ENCODE data around the gene RHOBTB1.
"Not testable (repeated sequence)": the region's sequence is repeated elsewhere in the genome, so short reads cannot be mapped to it uniquely, and the experiment has no call there.

RHOBTB1 gene

DNA sequence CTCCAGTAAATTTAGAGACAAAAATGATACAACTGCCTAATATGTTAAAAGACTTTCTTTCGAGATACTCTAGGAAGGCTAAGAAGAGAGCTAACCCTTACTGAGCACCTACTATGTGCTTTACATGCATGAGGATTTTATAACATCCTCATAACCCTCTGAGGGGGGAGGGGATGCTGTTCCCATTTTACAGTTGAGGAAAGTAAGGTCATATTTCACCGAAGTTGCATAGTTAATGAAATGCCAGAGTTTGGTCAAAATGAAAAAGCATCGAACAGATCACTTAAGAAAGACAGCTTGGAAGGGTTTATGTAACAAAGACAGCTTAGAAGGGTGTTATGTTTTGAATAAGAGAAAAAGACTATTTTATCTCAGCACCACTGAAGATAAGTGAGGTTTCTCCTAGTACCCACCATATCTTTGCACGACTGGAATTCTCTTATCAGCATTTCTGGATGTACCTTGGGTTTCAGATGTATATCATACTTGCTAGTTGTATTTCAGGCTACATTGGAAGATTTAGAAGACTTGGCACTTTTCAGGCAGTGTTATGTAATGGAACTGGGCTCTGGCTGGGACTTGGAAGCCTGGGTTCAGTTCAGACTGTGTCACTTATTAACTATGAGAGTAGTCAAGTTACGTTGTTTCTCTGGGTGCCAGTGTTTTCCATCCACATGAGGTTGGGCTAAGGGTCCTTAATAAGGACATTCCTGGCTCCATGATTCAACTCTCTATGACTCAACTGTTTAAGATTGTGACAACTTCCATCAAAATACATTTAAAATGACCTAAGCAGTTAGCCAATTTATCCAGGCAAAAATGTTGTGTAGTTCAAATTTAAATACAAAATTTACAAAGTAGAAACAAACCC is 6.0 kb downstream of the RHOBTB1 start:
- no peak for DNase-seq

DNA sequence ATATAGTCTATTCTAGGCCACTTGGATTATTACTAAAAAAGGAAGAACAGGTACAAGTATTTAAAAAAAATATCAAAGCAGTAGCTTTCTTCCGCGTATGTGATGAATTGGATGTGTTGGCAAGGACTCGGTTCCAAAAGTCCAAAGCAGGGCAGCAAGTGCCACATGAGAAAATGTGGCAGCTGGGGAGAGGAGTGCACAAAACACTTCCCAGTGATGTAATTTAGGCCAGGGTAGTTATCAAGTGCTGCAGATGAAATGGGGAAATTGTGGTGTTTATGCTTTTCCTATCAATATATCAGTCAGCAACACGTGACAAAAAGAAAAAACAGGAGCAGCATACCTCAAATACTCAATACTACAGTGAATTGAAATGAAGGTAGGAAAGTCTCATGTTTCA is 7.0 kb downstream of the RHOBTB1 start:
- DNase-seq = no peak

DNA sequence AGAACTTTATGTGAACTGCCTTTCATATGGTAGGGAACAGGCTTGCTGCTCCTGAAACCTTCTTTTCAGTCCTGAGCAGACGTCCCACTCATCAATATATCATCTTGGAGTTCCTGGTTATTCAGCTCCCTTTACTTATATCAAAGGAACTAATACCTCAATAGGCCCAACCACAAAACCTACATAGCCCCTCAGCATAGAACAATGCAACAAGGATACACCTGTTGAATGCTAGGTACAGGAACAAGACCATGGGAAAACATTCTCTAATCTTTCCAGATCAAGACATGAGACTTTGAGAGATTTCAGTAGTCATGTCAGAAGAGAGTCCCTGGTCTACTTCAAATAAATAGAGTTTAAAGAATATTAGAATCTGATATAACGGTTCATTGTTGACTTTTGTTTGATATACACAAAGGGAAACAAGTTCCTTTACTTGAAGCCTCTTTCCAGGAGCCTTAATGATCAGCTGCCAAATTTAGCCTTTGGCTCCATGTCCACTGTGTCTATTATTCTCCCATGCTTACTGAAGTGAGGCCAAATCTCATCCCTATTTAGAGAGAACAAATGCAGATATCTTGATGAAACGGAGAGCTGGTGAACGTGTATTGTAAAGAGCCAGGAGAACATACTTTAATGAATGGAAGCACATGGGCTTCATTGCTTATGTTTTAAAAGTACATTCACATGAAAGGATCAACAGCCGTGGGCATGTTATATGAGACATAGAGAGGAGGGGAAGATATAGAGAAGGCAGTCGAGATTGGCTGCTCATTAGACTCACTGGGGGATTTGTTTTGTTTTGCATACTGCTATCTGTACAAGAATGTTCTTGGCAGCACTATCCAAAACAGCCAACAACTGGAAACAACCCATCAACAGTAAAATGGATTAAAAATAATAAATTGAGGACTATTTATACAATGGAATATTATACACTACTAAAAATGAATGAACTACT is 9.5 kb downstream of the RHOBTB1 start:
- DNase-seq = no peak

DNA sequence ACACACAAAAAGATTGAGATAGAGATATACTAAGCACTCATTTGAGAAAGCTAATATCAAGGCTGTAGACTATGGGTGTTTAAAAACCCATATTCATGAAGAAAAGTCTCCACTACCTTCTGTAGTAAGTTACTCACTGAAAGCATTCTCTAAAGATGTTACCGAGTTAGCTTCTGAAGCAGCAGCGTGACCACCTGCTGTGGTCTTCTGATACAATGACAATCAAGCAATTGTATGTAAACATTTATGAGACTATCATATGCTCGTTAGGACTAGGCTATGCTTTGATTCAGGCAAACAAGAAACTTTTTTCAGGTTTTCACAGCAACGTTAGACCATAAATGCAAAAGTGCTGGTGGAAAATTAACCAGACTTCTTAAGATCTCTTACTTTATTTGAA is 11.2 kb downstream of the RHOBTB1 start:
- DNase-seq = no peak

DNA sequence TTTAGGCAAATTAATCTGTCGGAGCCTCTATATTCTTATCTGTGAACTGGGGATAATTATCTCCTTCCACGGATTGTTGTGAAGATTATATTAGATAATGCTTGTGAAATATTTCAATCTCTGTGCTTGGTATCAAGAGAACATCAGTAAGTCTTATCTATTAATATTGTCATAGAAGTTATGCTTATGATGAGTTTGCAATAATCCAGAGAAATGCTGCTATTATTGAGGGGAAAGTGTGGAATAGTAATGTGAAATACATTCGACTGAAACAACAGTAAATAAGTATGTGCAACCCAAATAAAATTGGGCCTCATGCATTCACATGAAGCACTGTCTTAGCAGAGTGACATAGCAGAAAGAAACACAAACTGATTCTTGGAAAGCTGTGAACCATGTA is 13.7 kb downstream of the RHOBTB1 start:
- DNase-seq = no peak

DNA sequence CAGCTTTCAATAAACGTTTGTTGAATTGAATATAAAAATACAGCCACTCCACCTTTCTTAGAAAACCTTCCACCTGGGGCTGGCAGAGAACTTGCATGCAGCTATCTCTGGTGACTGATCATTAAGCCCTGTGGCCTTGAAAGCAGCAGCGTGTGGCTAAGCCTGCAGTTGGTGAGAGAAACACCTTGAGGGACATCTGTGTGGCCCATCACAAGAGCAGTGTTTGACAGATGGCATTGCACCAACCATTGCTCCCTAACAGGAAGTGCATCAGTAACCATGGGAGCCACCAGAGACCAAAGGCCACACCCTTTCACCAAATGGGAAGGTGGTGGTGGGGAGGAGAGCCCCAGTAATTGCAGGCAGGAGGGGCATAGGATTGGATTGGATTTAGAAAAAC is 22.4 kb downstream of the RHOBTB1 start:
- no peak for DNase-seq

DNA sequence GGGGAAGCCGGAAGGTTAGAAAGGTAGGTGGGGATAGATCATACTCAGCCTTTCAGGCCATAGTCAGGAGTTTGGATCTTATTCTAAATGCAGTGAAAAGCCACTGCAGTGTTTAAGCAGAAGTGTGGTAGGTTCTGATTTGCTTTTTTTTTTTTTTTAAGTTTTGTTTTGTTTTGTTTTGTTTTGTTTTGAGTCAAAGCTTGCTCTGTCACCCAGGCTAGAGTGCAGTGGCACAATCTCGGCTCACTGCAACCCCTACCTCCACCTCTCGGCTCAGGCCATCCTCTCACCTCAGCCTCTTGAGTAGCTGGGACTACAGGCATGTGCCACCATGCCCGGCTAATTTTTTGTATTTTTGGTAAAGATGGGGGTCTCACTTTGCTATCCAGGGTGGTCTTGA is 23.5 kb downstream of the RHOBTB1 start:
- DNase-seq = no peak

DNA sequence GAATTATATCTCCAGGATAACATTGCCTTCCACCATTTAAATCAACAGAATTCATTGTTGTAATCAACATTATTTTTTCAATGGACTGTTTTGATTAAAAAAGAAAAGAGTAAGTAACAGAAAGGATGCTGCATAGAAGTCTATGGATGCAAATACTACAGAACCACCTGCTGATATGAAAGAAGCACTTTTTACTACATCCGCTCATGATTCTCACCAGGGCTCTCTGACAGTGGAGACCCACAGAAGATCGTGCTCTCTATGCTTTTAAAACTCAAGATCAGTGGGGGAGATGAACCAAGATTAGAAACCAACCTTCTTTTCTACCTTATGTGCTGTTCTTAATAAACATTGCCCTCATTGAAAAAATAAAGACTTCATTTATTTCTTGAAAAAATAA is 24.4 kb downstream of the RHOBTB1 start:
- DNase-seq = no peak

DNA sequence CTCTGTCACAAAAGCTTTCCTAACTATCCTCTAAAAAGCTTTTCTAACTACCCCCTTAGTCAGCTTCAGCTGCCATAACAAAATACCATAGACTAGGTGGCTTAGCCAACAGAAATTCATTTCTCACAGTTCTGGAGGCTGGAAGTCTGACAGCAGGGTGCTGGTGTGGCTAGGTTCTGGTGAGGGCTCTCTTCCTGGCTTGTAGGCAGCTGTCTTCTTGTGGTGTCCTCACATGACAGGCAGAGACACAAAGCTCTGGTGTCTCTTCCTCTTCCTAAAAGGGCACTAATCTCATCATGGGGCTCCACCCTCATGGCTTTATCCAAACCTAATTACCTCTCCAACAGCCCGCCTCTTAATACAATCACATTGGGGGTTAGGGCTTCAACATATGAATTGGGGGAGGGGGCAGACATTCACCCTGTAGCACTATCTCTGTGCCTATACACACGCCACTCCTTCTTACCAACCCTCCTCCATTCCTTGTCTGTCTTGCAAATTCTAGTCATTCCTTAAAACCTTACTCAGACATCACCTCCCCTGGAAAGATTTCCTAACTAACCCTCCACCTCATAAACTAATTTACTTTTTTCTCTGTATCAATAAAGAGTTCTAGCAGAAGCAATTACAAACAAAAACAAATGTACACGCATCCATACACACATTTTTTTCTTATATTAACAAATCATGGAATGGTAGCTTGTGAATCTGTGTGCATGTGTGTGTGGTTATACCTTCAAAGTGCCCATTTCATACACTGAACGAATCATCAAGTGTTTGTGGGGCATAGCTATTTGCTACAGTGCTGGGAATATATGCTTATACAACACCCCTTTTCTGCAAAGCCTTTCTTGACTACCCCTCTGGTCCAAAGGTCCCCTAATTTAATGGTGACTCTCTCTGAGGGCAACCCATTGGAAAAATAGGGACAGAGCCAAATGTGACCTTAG is 26.4 kb downstream of the RHOBTB1 start:
- no peak for DNase-seq

DNA sequence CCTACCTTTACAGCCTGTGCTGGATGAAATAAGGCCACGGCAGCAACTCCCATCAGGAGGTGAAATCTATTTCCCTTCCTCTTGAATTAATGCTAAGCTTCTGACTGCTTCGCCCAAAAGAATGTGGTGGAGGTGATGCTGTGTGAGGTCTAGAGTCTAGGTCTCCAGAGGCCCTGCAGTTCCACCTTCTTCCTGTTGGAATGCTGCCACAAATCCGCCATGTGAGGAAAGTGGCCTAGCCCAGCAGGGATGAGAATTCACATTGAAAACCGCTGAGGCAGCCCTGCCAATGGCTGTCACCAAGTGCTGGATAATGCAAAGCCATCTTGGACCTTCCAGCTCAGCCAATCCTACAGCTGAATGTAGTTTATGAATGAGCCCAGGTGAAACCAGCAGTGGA is 28.0 kb downstream of the RHOBTB1 start:
- DNase-seq = no peak

DNA sequence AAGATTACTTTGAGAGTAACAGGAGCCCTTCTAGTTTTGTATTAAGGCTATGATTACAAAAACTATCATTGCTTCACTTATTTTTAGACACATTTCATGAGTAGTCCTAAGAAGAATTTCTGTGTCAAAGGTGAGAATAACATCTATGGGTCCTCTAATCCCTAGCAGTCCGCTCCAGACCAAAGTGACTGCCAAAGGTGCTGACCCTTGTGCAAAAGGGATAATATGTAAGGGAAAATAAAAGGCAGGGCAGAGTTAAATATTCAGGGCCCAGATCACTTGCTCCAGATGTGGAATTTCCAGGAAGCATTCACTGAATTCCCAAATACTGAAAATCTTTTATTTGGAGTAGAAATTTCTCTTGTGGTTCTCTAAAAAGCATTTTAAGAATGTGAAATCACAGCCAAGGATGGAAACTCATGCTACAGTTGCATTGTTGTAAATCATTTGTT is 29.3 kb downstream of the RHOBTB1 start:
- no peak for DNase-seq

DNA sequence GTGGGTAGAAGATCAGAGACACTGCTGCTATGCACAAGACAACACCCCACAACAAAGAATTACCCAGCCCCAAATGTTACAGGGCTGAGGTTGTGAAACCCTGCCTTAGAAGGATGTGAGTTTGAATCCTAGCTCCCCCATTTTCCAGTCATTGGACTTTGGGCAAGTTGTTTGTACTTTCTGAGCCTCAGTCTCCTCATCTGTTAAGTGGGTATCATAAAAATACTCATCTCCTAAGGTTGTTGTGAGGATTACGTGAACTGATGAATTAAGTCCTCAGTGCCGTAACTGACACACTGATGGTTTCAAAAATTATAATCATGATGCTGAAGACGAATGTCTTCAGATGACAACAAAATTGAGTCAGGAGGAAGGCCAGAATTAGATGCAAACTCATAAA is 30.3 kb downstream of the RHOBTB1 start:
- no peak for DNase-seq

DNA sequence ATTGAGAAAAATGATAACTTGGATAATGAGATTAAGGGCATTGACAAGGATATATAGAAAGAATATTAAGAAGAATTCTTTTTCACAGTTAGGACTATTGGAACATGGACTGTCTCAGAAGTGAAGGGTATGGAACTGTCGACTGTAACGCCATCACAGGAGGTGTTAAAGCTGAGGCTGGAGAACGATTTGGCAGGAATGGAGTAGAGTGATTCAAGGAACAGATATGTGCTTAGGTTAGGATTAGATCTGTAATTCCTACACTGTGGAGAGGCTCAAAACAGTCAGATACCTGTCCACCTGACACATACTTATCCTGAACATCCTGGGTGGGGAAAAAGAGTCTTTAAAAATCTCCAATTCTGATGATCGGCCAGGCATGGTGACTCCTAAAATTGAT is 30.9 kb downstream of the RHOBTB1 start:
- DNase-seq = no peak

DNA sequence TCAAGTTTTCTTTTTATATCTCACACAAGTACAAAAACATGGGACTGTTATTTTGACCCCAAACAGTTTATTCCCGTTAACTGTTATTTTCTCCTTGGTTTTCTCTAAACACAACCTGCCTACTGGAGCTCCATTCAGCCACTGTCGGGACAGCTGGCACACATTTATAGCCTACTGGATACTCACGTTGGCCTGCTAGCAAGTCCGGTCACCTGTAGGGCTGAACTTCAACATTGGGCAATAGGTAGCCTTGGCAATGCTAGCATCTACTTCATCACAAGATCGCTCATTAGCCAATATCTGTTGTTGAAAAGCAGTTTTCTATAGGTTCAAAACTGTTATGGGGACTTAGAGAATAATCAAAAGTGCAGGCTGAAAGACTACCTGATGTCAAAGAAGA is 32.3 kb downstream of the RHOBTB1 start:
- DNase-seq = no peak

DNA sequence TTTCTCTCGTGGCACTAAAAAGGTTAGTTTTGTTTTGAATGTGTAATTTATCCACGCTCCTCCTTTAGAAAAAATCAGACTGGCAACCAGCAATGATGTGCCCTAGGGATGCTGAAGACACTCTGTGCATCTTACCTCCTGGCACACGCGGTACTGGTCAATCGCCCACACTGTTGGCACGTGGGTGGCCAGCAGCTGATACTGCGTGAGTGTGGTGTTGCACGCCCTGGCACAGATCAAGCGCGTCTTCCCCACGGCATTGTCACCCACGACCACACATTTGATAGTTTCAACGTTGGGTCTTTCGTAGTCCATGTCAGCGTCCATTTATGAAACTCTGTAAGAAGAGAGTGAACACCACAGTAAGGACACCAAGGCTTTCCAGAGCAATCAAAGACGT is 32.8 kb downstream of the RHOBTB1 start:
- DNase-seq = no peak

DNA sequence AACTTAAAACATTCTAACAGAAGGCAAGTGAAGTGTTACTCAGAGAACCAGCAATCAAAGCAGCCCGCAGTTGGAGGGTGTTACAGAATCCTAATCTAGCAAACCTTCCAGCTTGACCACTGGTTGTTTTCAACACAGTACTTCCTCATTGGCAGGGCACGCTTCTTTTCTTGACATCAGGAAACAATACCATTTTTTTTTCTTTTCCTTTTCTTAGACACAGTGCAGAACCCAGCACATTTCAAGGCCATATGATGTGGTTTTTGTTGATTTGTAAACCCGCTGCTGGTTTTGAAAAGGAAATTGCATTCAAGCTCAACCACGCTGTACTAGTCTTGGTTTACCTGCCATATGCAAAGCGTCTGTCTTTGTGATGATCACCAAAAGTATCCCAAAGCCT is 33.4 kb downstream of the RHOBTB1 start:
- no peak for DNase-seq

DNA sequence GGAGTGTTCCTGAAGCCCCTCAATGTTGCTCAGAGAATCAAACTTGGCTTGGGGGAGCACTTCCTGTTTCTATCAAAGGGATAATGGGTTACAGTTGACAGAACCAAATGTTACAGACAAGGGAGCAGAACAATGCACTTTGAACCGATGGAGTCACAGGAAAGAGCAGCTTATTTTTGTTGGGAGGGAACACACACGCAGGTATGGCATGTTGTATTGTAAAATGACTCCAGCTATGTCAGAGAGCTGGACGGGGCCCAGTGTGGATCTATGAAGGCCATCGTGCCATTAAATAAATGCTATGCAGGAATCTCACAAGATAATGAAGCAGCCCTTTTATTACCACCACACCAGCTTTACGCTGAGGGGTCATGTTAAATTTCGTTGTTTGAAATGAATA is 35.1 kb downstream of the RHOBTB1 start:
- DNase-seq = no peak

DNA sequence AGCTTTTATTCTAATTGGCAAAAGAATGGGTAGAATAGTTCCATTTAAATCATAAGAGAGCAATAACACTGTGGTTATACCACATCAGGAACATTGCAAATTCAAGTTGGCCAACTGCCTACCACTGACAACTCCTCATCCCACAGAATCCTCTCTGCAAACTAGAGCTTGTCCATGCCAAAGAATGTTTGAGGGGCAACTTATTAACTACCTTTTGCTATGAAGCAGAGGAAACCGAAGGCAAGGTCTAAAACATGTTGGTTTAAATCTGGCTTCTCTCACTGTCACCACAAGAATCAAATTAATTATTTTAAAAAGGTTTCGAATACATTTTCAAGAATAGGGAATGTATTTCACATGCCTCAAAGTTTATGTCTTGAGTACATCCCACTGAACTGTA is 36.0 kb downstream of the RHOBTB1 start:
- DNase-seq = no peak

DNA sequence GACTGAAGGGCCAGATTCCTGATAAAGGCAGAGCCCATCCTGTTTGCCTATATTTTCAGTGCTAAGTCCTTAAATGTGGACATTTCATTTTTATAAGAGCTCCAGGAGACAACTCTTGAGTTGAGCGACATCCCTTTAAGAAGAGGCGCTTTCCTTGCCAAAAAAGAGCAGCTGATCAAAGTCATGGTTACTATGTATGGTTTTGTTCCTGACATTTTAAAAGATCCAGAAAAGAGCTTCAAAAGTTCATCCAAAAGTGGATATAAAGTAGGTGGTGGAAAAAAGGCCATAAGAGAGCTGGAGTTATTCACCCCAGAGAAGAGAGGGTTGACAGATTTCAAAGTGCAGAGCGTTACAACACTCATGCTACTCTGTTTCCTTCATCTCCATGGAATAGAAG is 36.7 kb downstream of the RHOBTB1 start:
- DNase-seq = no peak

DNA sequence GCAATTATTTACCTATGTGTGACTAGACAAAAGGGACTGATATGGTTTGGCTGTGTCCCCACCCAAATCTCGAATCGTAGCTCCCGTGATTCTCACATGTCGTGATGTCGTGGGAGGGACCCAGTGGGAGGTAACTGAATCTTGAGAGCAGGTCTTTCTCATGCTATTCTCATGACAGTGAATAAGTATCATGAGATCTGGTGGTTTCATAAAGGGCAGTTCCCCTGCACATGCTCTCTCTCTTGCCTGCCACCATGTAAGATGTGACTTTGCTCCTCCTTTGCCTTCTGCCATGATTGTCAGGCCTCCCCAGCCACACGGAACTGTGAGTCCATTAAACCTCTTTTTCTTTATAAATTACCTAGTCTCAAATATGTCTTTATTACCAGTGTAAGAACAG is 37.2 kb downstream of the RHOBTB1 start:
- DNase-seq = not testable (repeated sequence)

DNA sequence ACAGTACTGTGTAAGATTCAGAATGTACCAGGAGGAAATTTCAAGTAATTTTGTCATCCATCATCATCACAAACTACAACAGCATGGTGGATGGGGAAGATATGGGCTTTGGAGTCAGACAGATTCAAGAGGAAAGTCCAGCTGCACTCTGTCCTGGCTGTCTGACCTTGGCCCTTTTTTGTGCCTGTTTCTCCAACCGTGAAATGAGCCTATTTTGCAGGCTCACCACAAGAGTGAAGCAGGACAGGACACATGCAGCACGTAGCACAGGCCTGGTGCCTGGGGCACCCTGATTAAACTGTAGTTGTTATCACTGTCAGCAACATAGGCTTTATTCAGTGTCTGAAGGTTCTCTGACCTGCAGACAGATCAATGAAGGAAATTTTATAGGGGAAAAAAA is 37.6 kb downstream of the RHOBTB1 start:
- no peak for DNase-seq

DNA sequence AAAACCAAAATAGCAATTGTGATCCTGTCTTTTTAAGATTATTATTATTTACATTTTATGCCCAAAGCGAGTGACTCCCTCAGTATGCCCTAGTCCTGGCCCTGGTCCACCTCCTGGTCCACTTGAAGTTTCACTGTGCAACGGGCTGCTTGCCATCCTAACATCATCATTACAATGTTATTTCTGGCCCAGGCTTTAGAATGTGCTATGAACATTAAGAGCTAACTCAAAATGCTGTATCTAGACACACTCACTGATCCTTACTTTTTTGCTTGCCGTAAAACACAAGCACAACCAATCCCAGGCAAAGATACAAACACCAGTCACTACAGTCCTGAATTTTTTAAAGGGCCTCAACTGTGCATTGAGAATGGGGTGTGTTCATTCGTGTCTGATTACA is 38.4 kb downstream of the RHOBTB1 start:
- DNase-seq = no peak

DNA sequence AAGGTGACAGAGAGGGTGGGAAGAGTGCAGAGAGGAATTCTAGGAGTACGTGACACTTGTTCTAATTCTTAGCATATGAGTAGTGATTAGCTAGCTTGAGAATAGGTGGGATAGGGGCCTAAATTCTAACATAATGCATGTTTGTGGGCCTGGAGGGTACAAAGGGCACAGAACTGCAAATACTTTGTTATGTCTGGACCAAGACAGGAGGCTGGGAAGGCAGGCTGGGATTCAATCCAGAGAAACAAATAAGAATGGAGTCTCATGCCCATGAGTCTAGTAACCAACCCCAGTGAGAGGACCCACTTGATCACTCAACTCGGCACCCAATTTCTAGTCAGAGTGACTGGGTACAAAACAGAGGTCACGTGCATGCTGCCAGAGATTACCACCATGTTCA is 40.9 kb downstream of the RHOBTB1 start:
- no peak for DNase-seq
